ENCODE data around the gene TOMT. TPM values are rescaled to one million over a fixed set of nuclear protein-coding genes. Genes with fewer than 3 reads are reported as not detected.
A peak's percentile ranks its signal among the peaks of the same experiment; 100 is the strongest.

The TOMT gene
- total and polyA plus RNA-seq, 2 experiments from 2014 or later = not detected

DNA sequence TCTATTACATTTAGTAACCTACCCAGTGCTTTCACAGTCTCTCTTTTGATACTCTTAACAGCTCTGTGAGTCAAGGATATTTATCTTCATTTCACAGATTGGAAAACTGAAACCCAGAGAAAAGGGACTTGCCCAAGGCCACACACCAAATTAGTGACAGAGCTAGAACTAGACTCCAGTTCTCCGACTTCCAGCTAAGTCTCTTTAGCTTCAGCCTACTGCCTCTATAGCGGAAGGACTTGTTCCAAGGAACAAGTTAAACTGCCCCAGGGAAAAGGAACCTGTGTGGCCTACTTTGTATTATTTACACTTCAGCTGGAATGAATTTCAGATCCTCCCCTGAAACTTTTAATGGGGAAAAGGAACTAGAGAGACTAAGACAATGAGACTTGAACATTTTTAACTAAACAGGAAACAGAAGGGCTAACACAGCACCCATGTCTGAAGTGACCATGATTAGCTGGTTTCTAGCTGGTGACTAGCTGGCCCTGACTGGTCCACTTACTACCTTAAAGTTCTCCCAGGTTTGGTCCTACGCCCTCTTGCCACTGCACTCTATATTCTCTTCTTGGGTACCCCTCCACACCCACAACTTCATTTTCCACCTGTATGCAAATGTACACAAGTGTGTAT is 23.8 kb upstream of the TOMT start:
- Histone ChIP-seq H3K36me3 (ENCODE audit: insufficient read depth) (no peaks in the 10 kb centered on the region), H3K79me2 (replicated peaks; ENCODE audit: insufficient read depth) (peaks cover 30% of the 10 kb centered on the region), H3K4me2 (peak overlapping the region; percentile 59), H3K27ac (ENCODE audit: low read depth) (no peak overlapping the region), H2AFZ (peak overlapping the region; percentile 11; the same call in 1 of the 2 replicates), H3K27me3 (ENCODE audit: insufficient read depth) (no peaks in the 10 kb centered on the region), H3K9me2 (ENCODE audit: insufficient read depth) (no peaks in the 10 kb centered on the region), H4K20me1 (replicated peaks; ENCODE audit: insufficient read depth) (peaks cover 11% of the 10 kb centered on the region; the same call in 1 of the 2 replicates), H3K4me3 (peak overlapping the region; percentile 50; the same call in 1 of the 2 replicates), H3K4me1 (ENCODE audit: insufficient read depth) (0 out of 2 replicates have a peak, but pooled peaks cover 8% of the 10 kb centered on the region), H3F3A (replicated peaks; ENCODE audit: low read depth) (no peaks in the 10 kb centered on the region)
- H3K36me3 Mint-ChIP-seq (ENCODE audit: low read depth) = no peaks in the 10 kb centered on the region
- TF ChIP-seq, protein P1, sequence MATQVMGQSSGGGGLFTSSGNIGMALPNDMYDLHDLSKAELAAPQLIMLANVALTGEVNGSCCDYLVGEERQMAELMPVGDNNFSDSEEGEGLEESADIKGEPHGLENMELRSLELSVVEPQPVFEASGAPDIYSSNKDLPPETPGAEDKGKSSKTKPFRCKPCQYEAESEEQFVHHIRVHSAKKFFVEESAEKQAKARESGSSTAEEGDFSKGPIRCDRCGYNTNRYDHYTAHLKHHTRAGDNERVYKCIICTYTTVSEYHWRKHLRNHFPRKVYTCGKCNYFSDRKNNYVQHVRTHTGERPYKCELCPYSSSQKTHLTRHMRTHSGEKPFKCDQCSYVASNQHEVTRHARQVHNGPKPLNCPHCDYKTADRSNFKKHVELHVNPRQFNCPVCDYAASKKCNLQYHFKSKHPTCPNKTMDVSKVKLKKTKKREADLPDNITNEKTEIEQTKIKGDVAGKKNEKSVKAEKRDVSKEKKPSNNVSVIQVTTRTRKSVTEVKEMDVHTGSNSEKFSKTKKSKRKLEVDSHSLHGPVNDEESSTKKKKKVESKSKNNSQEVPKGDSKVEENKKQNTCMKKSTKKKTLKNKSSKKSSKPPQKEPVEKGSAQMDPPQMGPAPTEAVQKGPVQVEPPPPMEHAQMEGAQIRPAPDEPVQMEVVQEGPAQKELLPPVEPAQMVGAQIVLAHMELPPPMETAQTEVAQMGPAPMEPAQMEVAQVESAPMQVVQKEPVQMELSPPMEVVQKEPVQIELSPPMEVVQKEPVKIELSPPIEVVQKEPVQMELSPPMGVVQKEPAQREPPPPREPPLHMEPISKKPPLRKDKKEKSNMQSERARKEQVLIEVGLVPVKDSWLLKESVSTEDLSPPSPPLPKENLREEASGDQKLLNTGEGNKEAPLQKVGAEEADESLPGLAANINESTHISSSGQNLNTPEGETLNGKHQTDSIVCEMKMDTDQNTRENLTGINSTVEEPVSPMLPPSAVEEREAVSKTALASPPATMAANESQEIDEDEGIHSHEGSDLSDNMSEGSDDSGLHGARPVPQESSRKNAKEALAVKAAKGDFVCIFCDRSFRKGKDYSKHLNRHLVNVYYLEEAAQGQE (IDR thresholded peaks at IDR 0.05; ENCODE audit: unreplicated experiment) = no peak
- TF ChIP-seq NANOG (IDR thresholded peaks at IDR 0.05; ENCODE audit: borderline replicate concordance) (no peak), CREB1 (CRISPR knock-in tag; IDR thresholded peaks at IDR 0.05; ENCODE audit: low read depth) (no peak), EZH2phosphoT487 (IDR thresholded peaks at IDR 0.05; ENCODE audit: unreplicated experiment) (no peak), JUNB (IDR thresholded peaks at IDR 0.05; ENCODE audit: unreplicated experiment) (no peak), ZNF331 (CRISPR knock-in tag; IDR thresholded peaks at IDR 0.05; ENCODE audit: low read depth) (no peak), EZH2 (IDR thresholded peaks at IDR 0.05; ENCODE audit: low read depth, unreplicated experiment) (no peak), POLR2AphosphoS5 (IDR thresholded peaks at IDR 0.05; ENCODE audit: low read depth) (no peak), ZNF114 (CRISPR knock-in tag; IDR thresholded peaks at IDR 0.05) (no peak)
- TF ChIP-seq, protein P2, sequence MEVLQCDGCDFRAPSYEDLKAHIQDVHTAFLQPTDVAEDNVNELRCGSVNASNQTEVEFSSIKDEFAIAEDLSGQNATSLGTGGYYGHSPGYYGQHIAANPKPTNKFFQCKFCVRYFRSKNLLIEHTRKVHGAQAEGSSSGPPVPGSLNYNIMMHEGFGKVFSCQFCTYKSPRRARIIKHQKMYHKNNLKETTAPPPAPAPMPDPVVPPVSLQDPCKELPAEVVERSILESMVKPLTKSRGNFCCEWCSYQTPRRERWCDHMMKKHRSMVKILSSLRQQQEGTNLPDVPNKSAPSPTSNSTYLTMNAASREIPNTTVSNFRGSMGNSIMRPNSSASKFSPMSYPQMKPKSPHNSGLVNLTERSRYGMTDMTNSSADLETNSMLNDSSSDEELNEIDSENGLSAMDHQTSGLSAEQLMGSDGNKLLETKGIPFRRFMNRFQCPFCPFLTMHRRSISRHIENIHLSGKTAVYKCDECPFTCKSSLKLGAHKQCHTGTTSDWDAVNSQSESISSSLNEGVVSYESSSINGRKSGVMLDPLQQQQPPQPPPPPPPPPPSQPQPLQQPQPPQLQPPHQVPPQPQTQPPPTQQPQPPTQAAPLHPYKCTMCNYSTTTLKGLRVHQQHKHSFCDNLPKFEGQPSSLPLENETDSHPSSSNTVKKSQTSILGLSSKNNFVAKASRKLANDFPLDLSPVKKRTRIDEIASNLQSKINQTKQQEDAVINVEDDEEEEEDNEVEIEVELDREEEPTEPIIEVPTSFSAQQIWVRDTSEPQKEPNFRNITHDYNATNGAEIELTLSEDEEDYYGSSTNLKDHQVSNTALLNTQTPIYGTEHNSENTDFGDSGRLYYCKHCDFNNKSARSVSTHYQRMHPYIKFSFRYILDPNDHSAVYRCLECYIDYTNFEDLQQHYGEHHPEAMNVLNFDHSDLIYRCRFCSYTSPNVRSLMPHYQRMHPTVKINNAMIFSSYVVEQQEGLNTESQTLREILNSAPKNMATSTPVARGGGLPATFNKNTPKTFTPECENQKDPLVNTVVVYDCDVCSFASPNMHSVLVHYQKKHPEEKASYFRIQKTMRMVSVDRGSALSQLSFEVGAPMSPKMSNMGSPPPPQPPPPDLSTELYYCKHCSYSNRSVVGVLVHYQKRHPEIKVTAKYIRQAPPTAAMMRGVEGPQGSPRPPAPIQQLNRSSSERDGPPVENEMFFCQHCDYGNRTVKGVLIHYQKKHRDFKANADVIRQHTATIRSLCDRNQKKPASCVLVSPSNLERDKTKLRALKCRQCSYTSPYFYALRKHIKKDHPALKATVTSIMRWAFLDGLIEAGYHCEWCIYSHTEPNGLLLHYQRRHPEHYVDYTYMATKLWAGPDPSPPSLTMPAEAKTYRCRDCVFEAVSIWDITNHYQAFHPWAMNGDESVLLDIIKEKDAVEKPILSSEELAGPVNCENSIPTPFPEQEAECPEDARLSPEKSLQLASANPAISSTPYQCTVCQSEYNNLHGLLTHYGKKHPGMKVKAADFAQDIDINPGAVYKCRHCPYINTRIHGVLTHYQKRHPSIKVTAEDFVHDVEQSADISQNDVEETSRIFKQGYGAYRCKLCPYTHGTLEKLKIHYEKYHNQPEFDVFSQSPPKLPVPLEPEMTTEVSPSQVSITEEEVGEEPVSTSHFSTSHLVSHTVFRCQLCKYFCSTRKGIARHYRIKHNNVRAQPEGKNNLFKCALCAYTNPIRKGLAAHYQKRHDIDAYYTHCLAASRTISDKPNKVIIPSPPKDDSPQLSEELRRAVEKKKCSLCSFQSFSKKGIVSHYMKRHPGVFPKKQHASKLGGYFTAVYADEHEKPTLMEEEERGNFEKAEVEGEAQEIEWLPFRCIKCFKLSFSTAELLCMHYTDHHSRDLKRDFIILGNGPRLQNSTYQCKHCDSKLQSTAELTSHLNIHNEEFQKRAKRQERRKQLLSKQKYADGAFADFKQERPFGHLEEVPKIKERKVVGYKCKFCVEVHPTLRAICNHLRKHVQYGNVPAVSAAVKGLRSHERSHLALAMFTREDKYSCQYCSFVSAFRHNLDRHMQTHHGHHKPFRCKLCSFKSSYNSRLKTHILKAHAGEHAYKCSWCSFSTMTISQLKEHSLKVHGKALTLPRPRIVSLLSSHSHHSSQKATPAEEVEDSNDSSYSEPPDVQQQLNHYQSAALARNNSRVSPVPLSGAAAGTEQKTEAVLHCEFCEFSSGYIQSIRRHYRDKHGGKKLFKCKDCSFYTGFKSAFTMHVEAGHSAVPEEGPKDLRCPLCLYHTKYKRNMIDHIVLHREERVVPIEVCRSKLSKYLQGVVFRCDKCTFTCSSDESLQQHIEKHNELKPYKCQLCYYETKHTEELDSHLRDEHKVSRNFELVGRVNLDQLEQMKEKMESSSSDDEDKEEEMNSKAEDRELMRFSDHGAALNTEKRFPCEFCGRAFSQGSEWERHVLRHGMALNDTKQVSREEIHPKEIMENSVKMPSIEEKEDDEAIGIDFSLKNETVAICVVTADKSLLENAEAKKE (CRISPR knock-in tag; IDR thresholded peaks at IDR 0.05) = no peak
- TF ChIP-seq, protein P3, sequence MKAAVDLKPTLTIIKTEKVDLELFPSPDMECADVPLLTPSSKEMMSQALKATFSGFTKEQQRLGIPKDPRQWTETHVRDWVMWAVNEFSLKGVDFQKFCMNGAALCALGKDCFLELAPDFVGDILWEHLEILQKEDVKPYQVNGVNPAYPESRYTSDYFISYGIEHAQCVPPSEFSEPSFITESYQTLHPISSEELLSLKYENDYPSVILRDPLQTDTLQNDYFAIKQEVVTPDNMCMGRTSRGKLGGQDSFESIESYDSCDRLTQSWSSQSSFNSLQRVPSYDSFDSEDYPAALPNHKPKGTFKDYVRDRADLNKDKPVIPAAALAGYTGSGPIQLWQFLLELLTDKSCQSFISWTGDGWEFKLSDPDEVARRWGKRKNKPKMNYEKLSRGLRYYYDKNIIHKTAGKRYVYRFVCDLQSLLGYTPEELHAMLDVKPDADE (IDR thresholded peaks at IDR 0.05) = no peak
- TF ChIP-seq, protein P4, sequence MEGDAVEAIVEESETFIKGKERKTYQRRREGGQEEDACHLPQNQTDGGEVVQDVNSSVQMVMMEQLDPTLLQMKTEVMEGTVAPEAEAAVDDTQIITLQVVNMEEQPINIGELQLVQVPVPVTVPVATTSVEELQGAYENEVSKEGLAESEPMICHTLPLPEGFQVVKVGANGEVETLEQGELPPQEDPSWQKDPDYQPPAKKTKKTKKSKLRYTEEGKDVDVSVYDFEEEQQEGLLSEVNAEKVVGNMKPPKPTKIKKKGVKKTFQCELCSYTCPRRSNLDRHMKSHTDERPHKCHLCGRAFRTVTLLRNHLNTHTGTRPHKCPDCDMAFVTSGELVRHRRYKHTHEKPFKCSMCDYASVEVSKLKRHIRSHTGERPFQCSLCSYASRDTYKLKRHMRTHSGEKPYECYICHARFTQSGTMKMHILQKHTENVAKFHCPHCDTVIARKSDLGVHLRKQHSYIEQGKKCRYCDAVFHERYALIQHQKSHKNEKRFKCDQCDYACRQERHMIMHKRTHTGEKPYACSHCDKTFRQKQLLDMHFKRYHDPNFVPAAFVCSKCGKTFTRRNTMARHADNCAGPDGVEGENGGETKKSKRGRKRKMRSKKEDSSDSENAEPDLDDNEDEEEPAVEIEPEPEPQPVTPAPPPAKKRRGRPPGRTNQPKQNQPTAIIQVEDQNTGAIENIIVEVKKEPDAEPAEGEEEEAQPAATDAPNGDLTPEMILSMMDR (conservative IDR thresholded peaks at IDR 0.05; ENCODE audit: low read depth in 2 of 2) = no peak
- H3K9me3 Mint-ChIP-seq = no peaks in the 10 kb centered on the region
- peak overlapping the region; percentile 99 for H3K27ac Mint-ChIP-seq
- peaks cover 23% of the 10 kb centered on the region for H3K4me1 Mint-ChIP-seq
- H3K4me3 Mint-ChIP-seq = peak overlapping the region; percentile 86
- no peak for ATAC-seq
- peaks cover 4% of the 10 kb centered on the region for H3K27me3 Mint-ChIP-seq (ENCODE audit: insufficient read depth, low read depth, poor library complexity)
- no peak for DNase-seq (ENCODE audit: low spot score)

Measured in GM23338 (cell line).